Measurements from ENCODE around the gene BDNF. TPM values are rescaled to one million over a fixed set of nuclear protein-coding genes. Genes with fewer than 3 reads are reported as not detected.
"Not testable (repeated sequence)": the region's sequence is repeated elsewhere in the genome, so short reads cannot be mapped to it uniquely, and the experiment has no call there.

BDNF gene
- total and polyA plus RNA-seq, 4 donors: 0.75 to 6.2 (median 1.5) TPM

DNA sequence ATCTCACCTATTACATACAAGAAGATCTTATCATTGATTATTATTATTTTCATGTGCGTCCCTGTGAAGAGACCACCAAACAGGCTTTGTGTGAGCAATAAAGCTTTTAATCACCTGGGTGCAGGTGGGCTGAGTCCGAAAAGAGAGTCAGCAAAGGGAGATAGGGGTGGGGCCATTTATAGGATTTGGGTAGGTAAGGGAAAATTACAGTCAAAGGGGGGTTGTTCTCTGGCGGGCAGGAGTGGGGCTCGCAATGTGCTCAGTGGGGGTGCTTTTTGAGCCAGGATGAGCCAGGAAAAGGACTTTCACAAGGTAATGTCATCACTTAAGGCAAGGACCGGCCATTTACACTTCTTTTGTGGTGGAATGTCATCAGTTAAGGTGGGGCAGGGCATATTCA is 71.2 kb downstream of the BDNF start:
- H3K36me3 ChIP-seq (ENCODE audit: control insufficient read depth in 1 of 2, insufficient read depth in 2 of 2, low read length in 1 of 2); H3K4me1 ChIP-seq (ENCODE audit: control insufficient read depth in 1 of 2, insufficient read depth in 2 of 2, low read length in 2 of 2); H3K4me3 ChIP-seq (ENCODE audit: low read length in 2 of 2); H3K9me3 ChIP-seq (ENCODE audit: control insufficient read depth, low read length); H3K27me3 ChIP-seq (ENCODE audit: control insufficient read depth in 1 of 2, insufficient read depth in 2 of 2, low read length in 1 of 2); DNase-seq; H3K27ac ChIP-seq (ENCODE audit: low read depth in 1 of 2, low read length in 2 of 2); ATAC-seq (ENCODE audit: low FRiP score); intact Hi-C loops (cut with DNase I): not testable (repeated sequence)
- WGBS, 2 donors: 82 to 85% methylated on average over 4 to 5 of the region's 5 CpGs

DNA sequence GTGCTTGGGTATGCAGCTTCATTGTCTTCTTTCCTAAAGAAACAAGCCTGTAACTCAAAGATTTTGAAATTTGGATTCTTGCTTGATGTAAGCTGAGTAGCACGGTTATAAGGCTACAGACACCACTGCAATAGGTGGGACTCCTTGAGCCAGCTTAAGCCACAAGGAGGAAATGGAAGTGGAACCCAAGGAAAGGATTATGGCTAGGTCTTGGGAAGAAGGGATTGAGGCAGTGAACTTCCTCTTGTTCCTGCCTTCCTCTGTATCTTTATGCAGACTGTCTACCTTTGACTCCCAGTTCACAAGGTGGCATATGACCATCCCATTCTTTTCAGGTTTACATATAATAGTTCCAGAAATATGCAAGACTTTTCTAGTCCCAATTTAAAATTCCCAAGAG is 72.3 kb downstream of the BDNF start:
- Histone ChIP-seq H3K27ac (ENCODE audit: low read depth in 1 of 2, low read length in 2 of 2) (no peak overlapping the region), H3K4me1 (ENCODE audit: control insufficient read depth in 1 of 2, insufficient read depth in 2 of 2, low read length in 2 of 2) (no peaks in the 10 kb centered on the region), H3K4me3 (ENCODE audit: low read length in 2 of 2) (no peak overlapping the region), H3K27me3 (ENCODE audit: control insufficient read depth in 1 of 2, insufficient read depth in 2 of 2, low read length in 1 of 2) (no peaks in the 10 kb centered on the region), H3K9me3 (ENCODE audit: control insufficient read depth, low read length) (no peaks in the 10 kb centered on the region), H3K36me3 (ENCODE audit: control insufficient read depth in 1 of 2, insufficient read depth in 2 of 2, low read length in 1 of 2) (peaks cover 0 to 1% of the 10 kb centered on the region in 2 donors)
- DNase-seq (no peak), ATAC-seq (ENCODE audit: low FRiP score) (no peak)
- WGBS, 2 donors: 79 to 89% methylated on average over 1 of the region's 1 CpG
- intact Hi-C loops (cut with DNase I): no loop called here

- DNase-seq: no peak
- no peaks in the 10 kb centered on the region for H3K27me3 ChIP-seq (ENCODE audit: control insufficient read depth in 1 of 2, insufficient read depth in 2 of 2, low read length in 1 of 2)
- intact Hi-C loops (cut with DNase I): no loop called here
- no peak overlapping the region for H3K4me3 ChIP-seq (ENCODE audit: low read length in 2 of 2)
- no peak for ATAC-seq (ENCODE audit: low FRiP score)
- no peaks in the 10 kb centered on the region for H3K4me1 ChIP-seq (ENCODE audit: control insufficient read depth in 1 of 2, insufficient read depth in 2 of 2, low read length in 2 of 2)
- peaks cover 0 to 1% of the 10 kb centered on the region in 2 donors for H3K36me3 ChIP-seq (ENCODE audit: control insufficient read depth in 1 of 2, insufficient read depth in 2 of 2, low read length in 1 of 2)
- WGBS, 2 donors: 93 to 94% methylated on average over 4 of the region's 4 CpGs
- H3K27ac ChIP-seq (ENCODE audit: low read depth in 1 of 2, low read length in 2 of 2): no peak overlapping the region
- no peaks in the 10 kb centered on the region for H3K9me3 ChIP-seq (ENCODE audit: control insufficient read depth, low read length)
Measured at GRCh38 chr11:27626938-27627586, 73.2 kb downstream of the BDNF start.

DNA sequence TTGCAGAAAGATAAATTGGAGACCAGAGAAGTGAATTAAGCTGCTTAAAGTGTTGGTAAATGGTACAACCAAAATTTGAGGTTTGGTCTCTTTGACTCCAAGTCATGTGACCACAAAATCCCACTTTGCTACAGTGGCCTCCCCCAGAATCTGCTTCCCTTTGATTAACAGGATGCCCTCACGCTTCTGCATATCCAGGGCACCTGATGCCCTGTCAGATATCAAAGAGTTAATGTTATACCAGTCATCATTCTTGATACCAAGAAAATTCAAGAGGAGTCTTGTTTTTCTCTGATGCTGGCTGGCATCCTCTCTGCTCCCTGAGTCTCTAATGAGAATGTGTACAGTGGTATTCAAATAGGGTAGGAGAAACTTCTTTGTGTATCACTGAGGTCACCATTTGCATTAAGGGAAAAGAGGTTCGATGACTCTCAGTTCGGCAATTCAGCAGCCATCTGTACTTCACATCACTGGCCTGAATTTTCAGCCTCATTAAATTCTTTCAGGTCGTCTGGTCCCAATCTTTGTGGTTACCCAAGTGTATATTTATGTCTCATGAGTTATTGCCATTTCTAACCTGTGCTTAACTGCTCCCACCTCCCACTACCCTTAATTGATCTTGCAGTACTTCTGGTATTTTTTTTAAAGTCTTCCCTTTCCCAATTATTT is 73.9 kb downstream of the BDNF start:
- ATAC-seq (ENCODE audit: low FRiP score) (no peak), DNase-seq (no peak)
- intact Hi-C loops (cut with DNase I): no loop called here
- Histone ChIP-seq H3K4me3 (ENCODE audit: low read length in 2 of 2) (no peak overlapping the region), H3K36me3 (ENCODE audit: control insufficient read depth in 1 of 2, insufficient read depth in 2 of 2, low read length in 1 of 2) (peaks cover 0 to 1% of the 10 kb centered on the region in 2 donors), H3K27ac (ENCODE audit: low read depth in 1 of 2, low read length in 2 of 2) (no peak overlapping the region), H3K27me3 (ENCODE audit: control insufficient read depth in 1 of 2, insufficient read depth in 2 of 2, low read length in 1 of 2) (no peaks in the 10 kb centered on the region), H3K4me1 (ENCODE audit: control insufficient read depth in 1 of 2, insufficient read depth in 2 of 2, low read length in 2 of 2) (no peaks in the 10 kb centered on the region), H3K9me3 (ENCODE audit: control insufficient read depth, low read length) (no peaks in the 10 kb centered on the region)
- WGBS, 2 donors: 72 to 78% methylated on average over 4 of the region's 4 CpGs

GRCh38 chr11:27625347-27625912 is 74.8 kb downstream of the BDNF start:
- intact Hi-C loops (cut with DNase I): no loop called here
- no peak for ATAC-seq (ENCODE audit: low FRiP score)
- 51 to 100% methylated on average over 1 of the region's 1 CpG for WGBS, 2 donors

DNA sequence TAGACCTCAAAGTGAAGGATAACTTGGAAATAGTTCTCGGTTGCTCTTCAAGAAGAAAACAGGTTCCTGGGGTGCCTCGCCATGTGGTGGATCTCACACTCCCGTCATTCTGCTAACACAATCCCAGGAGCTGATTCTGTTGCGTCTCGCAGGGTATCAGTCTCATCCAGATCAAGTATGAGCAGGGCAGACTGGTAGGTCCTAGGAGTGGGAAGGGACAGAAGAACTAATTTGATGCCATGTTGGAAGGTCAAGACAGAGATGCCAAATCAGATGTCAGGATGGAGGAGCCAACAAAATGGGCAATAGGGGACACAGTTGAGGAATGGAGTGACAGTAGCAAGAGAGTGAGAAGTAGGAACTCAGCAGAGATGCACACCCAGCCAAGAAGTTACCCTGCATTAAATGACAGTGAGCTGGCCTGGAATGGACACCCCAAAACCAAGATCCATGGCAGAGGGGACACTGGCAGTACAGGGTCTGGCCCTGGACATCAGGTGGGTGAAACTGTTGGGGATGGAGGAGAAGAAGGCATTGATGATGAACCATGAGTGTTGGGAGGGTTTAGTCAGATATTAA is 76.2 kb downstream of the BDNF start:
- intact Hi-C loops (cut with DNase I): no loop called here
- 73 to 83% methylated on average over 5 of the region's 5 CpGs for WGBS, 2 donors
- H3K36me3 ChIP-seq (ENCODE audit: control insufficient read depth in 1 of 2, insufficient read depth in 2 of 2, low read length in 1 of 2): peaks cover 0 to 1% of the 10 kb centered on the region in 2 donors

More at GRCh38 chr11:27625347-27625912, 74.8 kb downstream of the BDNF start:
- no peak overlapping the region for H3K27ac ChIP-seq (ENCODE audit: low read depth in 1 of 2, low read length in 2 of 2)
- no peaks in the 10 kb centered on the region for H3K4me1 ChIP-seq (ENCODE audit: control insufficient read depth in 1 of 2, insufficient read depth in 2 of 2, low read length in 2 of 2)
- H3K36me3 ChIP-seq (ENCODE audit: control insufficient read depth in 1 of 2, insufficient read depth in 2 of 2, low read length in 1 of 2): peaks cover 0 to 1% of the 10 kb centered on the region in 2 donors
- no peak for DNase-seq
- no peaks in the 10 kb centered on the region for H3K9me3 ChIP-seq (ENCODE audit: control insufficient read depth, low read length)
- no peaks in the 10 kb centered on the region for H3K27me3 ChIP-seq (ENCODE audit: control insufficient read depth in 1 of 2, insufficient read depth in 2 of 2, low read length in 1 of 2)
- no peak overlapping the region for H3K4me3 ChIP-seq (ENCODE audit: low read length in 2 of 2)

DNA sequence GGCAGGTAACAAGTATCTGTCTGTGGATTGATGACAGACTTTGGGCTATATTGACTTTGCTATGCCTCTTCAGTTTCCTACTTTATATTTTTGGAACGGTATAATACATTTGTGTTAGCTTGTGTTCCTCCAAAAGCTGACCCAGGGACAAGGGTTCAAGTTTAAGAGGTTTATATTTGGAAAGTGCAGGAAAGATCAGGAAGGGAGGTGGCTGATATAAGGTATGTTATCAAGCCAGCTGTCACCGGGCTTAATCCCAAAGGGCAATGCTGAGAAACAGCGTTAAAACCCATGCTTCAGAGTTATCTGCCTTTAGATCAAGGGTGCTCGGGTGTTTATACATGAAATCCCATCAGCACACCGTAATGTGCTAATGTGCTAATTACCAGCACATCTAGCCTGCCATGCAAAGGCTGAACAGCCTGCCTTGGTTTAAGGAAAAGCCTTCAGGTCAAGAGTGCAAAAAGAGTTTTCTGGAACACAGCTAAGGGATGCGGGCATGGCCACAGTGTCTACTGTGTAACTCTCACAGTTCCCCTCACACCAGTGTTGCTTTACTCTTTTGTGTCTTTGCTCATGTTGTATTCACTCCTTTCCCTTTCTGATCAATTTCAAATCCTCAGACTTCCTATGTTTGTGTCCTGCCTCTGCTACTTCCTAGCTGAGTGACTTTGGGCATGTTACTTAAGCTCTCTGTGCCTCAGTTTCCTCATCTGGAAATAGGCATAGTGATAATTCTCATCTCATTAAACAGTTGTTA is 77.5 kb downstream of the BDNF start:
- Histone ChIP-seq H3K36me3 (ENCODE audit: control insufficient read depth in 1 of 2, insufficient read depth in 2 of 2, low read length in 1 of 2) (peaks cover 0 to 1% of the 10 kb centered on the region in 2 donors), H3K4me3 (ENCODE audit: low read length in 2 of 2) (no peak overlapping the region), H3K27ac (ENCODE audit: low read depth in 1 of 2, low read length in 2 of 2) (no peak overlapping the region), H3K9me3 (ENCODE audit: control insufficient read depth, low read length) (no peaks in the 10 kb centered on the region), H3K27me3 (ENCODE audit: control insufficient read depth in 1 of 2, insufficient read depth in 2 of 2, low read length in 1 of 2) (no peaks in the 10 kb centered on the region), H3K4me1 (ENCODE audit: control insufficient read depth in 1 of 2, insufficient read depth in 2 of 2, low read length in 2 of 2) (no peaks in the 10 kb centered on the region)
- 61 to 64% methylated on average over 6 of the region's 6 CpGs for WGBS, 2 donors
- ATAC-seq (ENCODE audit: low FRiP score) (no peak), DNase-seq (no peak)
- intact Hi-C loops (cut with DNase I): no loop called here

More for the DNA sequence above, 76.2 kb downstream of the BDNF start:
- no peak for DNase-seq
- Histone ChIP-seq H3K27me3 (ENCODE audit: control insufficient read depth in 1 of 2, insufficient read depth in 2 of 2, low read length in 1 of 2) (no peaks in the 10 kb centered on the region), H3K9me3 (ENCODE audit: control insufficient read depth, low read length) (no peaks in the 10 kb centered on the region), H3K27ac (ENCODE audit: low read depth in 1 of 2, low read length in 2 of 2) (no peak overlapping the region), H3K4me1 (ENCODE audit: control insufficient read depth in 1 of 2, insufficient read depth in 2 of 2, low read length in 2 of 2) (no peaks in the 10 kb centered on the region), H3K4me3 (ENCODE audit: low read length in 2 of 2) (no peak overlapping the region)
- no peak for ATAC-seq (ENCODE audit: low FRiP score)

GRCh38 chr11:27621405-27622161 is 78.7 kb downstream of the BDNF start:
- 66 to 67% methylated on average over 4 of the region's 4 CpGs for WGBS, 2 donors
- H3K36me3 ChIP-seq (ENCODE audit: control insufficient read depth in 1 of 2, insufficient read depth in 2 of 2, low read length in 1 of 2): peaks cover 0 to 1% of the 10 kb centered on the region in 2 donors
- intact Hi-C loops (cut with DNase I): no loop called here
- no peaks in the 10 kb centered on the region for H3K9me3 ChIP-seq (ENCODE audit: control insufficient read depth, low read length)
- H3K27ac ChIP-seq (ENCODE audit: low read depth in 1 of 2, low read length in 2 of 2): no peak overlapping the region
- no peaks in the 10 kb centered on the region for H3K27me3 ChIP-seq (ENCODE audit: control insufficient read depth in 1 of 2, insufficient read depth in 2 of 2, low read length in 1 of 2)
- DNase-seq (no peak), ATAC-seq (ENCODE audit: low FRiP score) (no peak)
- H3K4me1 ChIP-seq (ENCODE audit: control insufficient read depth in 1 of 2, insufficient read depth in 2 of 2, low read length in 2 of 2): no peaks in the 10 kb centered on the region
- H3K4me3 ChIP-seq (ENCODE audit: low read length in 2 of 2): no peak overlapping the region
